Islet precursor cell (in vitro differentiated cells): Measurements from ENCODE around the gene DIS3L2.
"Not testable (repeated sequence)": the region's sequence is repeated elsewhere in the genome, so short reads cannot be mapped to it uniquely, and the experiment has no call there.

ENCODE experiments used
- DNase-seq: peaks from one replicate; pipeline ENCODE4 v3.0.0-alpha.2; 2018

The DIS3L2 gene

GRCh38 chr2:232353660-232354059, 392.1 kb downstream of the DIS3L2 start:
- no peak for DNase-seq

GRCh38 chr2:232354069-232354468, 392.6 kb downstream of the DIS3L2 start:
- DNase-seq = no peak

DNA sequence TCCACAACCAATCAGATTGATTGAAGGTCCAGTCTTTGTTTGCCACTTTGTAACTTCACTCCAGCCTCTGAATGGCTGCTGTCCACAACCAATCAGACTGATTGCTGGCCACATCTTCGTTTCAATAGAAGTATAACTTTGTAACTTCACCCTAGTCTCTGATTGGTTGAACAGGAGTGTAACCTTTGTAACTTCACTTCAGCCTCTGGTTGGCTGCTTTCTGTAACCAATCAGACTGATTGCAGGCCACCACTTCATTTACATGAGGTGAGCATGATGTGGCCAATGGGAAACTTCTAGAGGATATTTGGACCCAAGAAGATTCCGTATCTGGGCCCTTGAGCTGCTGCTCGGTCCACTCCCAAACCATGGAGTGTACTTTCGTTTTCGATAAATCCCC, 400.1 kb downstream of the DIS3L2 start:
- DNase-seq = no peak

DNA sequence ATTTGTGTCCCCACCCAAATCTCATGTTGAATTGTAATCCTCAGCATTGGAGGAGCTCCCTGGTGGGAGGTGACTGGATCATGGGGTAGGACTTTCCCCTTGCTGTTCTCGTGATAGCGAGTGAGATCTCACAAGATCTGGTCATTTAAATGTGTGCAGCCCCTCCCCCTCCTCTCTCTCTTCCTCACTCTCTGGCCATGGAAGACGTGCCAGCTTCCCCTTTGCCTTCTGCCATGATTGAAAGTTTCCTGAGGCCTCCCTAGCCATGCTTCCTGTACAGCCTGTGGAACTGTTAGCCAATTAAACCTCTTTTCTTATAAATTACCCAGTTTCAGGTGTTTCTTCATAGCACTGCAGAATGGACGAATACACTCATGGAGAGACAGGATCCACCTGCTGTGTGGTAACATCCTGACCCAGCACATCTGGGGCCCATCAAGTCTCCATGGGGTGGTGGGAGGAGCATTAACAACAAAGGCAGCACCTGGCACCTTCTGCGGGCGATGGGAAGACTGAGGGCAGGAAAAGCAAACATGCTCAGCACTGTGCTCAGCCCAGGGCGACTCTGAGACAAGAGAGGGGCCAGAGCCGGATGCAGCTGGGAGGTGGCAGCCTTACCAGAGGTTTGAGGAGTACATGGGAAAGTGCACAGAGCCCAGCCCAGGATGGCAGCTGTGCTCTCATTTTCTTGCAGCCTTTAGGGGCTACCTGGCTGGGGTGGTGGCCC, 400.8 kb downstream of the DIS3L2 start:
- DNase-seq = no peak

- DNase-seq = not testable (repeated sequence)
Measured at GRCh38 chr2:232363064-232363783, 401.7 kb downstream of the DIS3L2 start.

- no peak for DNase-seq
Measured at GRCh38 chr2:232363784-232364615, 402.5 kb downstream of the DIS3L2 start.

- not testable (repeated sequence) for DNase-seq
Measured at GRCh38 chr2:232364806-232365594, 403.5 kb downstream of the DIS3L2 start.

GRCh38 chr2:232365621-232366321, 404.3 kb downstream of the DIS3L2 start:
- peak; percentile 90 for DNase-seq

DNA sequence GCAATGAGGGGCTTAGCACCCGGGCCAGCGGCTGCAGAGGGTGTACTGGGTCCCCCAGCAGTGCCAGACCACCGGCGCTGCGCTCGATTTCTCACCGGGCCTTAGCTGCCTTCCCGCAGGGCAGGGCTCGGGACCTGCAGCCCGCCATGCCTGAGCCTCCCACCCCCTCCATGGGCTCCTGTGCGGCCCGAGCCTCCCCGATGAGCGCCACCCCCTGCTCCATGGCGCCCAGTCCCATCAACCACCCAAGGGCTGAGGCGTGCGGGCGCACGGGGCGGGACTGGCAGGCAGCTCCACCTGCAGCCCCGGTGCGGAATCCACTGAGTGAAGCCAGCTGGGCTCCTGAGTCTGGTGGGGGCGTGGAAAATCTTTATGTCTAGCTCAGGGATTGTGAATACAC, 404.9 kb downstream of the DIS3L2 start:
- not testable (repeated sequence) for DNase-seq

DNA sequence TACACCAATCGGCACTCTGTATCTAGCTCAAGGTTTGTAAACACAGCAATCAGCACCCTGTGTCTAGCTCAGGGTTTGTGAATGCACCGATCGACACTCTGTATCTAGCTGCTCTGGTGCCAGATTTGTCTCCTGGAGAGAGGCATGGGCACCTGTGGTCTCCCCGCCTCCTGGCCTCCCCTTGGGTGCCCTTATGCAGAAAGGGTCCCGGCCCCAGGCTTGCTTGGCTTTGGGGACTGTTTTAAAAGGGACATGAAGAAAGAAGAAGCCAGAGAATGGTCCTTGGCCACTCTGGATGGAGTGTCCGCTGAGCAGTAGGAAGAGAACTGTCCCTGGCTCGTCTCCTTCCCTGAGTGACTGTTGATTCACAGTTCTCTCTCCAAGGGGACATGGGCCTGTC, 405.5 kb downstream of the DIS3L2 start:
- no peak for DNase-seq

DNA sequence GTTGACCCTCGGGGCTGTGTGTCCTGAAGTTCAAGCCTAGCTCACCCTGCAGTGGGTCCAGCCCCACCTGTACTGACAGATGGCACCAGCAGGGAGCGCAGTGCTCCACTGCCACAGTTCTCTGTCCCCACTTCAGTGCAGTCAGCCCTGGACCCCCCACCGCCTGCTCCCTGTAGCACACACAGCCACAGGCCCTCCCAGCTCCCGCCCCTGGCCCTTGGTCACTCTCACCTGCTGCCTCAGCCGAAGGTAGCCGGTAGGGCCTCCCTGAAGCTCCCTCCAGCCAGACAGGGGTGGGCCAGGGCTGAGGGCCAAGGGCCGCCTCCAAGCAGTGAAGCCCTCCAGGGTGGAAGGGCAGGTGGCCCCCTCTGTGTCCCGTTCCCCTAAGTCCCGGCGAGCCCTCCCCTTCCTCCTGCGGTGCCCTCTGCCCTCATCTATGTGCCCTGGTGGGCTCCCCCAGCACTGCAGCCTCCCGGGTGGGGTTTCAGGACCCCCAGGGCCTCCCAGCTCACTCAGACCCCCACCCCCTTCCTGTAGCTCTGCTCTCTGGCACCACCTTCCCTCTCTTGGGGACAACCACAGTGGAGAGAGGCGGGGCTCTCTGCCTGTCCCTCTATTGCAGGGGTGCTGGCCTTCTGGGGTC, 406.2 kb downstream of the DIS3L2 start:
- peak; percentile 79 for DNase-seq

GRCh38 chr2:232368311-232368731, 406.8 kb downstream of the DIS3L2 start:
- DNase-seq = peak; percentile 83

DNA sequence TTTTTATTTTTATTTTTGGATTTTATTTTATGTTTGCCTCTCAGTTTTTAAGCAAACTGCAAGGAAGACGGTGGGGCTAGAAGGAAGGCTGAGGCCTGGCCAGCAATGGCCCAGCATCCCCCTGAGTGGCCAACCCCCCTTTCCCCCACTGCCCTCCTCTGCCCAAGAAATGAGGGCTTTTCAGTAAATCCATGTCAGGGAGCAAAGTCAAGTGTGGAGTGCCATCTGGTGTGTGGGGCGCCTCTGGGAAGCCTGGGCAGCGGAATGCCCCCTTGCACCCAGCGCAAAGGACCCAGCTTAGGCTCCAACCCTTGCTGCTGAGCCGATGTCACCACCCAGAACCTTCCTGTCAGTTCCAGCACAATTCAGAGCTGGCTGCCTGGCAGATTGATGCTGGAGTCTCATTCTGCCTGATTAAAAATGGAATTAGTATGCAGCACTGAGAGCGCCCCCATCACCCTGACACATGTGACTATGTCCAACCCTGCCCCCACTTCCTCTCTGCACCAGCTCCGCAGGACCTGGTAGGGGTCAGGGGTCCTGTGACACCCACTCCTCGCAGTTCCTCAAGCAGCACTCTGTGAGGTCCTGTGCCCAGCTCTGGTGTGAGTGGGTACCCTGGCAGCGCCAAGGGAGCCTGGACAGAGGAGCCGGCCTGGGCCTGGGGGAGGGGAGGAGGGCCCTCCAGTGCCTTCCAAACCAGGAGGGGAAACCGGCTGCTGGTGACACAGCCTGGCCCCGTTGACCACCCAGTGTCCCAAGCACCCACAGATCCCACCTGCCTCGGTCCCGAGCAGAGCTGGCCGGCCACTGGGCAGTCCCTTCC, 407.8 kb downstream of the DIS3L2 start:
- no peak for DNase-seq

DNA sequence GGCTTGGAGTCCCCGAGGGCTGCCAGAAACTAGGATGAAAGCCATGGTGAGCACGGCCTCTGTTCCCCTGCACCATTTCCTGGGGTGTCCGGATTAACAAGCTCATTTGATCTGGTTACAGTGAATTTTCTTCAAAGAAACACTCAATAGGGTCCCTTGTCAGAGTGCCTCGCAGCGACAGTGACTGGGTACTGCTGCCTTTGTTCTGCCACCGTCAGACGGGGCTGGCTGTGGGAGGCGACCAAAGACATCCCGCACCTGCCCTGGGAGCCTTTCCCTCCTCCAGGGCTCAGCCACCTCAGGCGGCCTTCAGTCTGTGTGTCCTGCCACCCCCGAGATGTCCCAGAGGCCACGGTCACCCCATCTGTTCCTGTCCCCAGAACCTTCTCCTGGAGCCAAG, 408.5 kb downstream of the DIS3L2 start:
- not testable (repeated sequence) for DNase-seq

- no peak for DNase-seq
Measured at GRCh38 chr2:232372231-232373208, 411.0 kb downstream of the DIS3L2 start.

DNA sequence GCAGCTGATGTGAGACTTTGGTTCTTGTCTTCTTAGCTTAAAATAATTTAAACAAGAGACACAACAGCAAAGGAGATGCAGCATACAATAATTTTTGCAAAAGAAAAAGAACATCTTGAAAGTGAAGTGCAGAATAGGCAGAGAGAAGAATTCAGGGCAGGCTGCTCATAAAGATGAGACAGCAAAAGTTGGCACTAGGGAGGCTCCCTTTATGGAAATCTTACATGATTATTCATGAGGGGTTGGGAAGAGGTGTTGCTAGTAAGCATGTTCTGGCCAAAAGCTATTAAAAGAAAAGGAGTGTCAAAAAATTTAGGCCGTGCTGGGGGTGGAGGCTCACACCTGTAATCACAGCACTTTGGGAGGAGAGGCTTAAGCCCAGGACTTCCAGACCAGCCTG, 412.8 kb downstream of the DIS3L2 start:
- DNase-seq = no peak

GRCh38 chr2:232375164-232375563, 413.7 kb downstream of the DIS3L2 start:
- no peak for DNase-seq

DNA sequence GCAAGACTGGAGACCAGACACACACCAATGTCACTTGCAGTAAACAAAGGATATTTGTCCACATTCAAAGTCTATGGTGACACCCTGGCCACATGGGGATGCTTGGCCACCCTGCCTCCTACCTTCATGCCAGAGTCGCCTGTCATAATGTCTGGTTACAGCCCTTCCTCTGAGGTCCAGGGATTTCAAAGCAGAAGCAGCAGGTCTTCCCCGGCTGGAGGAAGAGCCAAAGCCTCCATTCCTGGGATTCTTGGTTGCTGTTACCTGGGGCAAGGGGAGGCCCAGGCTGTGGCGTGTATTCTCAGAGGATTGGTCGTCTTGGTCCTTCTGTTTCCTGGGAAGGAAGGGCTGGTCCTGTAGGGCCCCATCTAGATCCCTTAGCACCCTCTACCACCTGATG, 414.7 kb downstream of the DIS3L2 start:
- DNase-seq = peak; percentile 88

DNA sequence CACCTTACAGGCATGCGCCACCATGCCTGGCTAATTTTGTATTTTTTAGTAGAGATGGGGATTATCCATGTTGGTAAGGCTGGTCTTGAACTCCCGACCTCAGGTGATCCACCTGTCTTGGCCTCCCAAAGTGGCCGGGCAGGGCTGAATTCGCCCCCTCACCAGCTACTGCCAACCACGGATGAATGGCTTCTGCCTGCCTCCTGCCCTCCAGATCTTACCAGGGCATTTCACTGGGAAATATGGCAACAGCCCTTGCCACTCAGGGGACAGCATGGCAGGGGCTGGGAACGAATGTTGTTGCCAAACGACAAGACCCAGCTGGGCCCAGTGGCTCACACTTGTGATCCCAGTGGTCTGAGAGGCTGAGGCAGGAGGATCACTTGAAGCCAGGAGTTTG, 415.2 kb downstream of the DIS3L2 start:
- no peak for DNase-seq
